Activated T-cell treated with anti-CD3 and anti-CD28 coated beads for 24 hours (primary cell): ENCODE results near the gene CEP350.

Source experiments
- DNase-seq: peaks from one replicate; pipeline ENCODE4 v3.0.0-alpha.2; 2020; ENCODE audit warnings: low read depth

The CEP350 gene

GRCh38 chr1:180062452-180062971 lies 107.9 kb downstream of the CEP350 start:
- no peak for DNase-seq

- no peak for DNase-seq
Observed at GRCh38 chr1:180065408-180065807, 110.8 kb downstream of the CEP350 start.

- no peak for DNase-seq
Observed at GRCh38 chr1:180066150-180066549, 111.5 kb downstream of the CEP350 start.

GRCh38 chr1:180070286-180070685 lies 115.7 kb downstream of the CEP350 start:
- DNase-seq: no peak

- no peak for DNase-seq
Observed at GRCh38 chr1:180071759-180072158, 117.1 kb downstream of the CEP350 start.

- no peak for DNase-seq
Observed at GRCh38 chr1:180080439-180080838, 125.8 kb downstream of the CEP350 start.

GRCh38 chr1:180081474-180081873 lies 126.9 kb downstream of the CEP350 start:
- no peak for DNase-seq

- no peak for DNase-seq
Observed at GRCh38 chr1:180083164-180083563, 128.6 kb downstream of the CEP350 start.

- no peak for DNase-seq
Observed at GRCh38 chr1:180084867-180085266, 130.3 kb downstream of the CEP350 start.

GRCh38 chr1:180085331-180085730 lies 130.7 kb downstream of the CEP350 start:
- no peak for DNase-seq

- DNase-seq: no peak
Observed at GRCh38 chr1:180092931-180093650, 138.5 kb downstream of the CEP350 start.

- DNase-seq: no peak
Observed at GRCh38 chr1:180094705-180095295, 140.2 kb downstream of the CEP350 start.

GRCh38 chr1:180096584-180097325 lies 142.1 kb downstream of the CEP350 start:
- no peak for DNase-seq

- no peak for DNase-seq
Observed at GRCh38 chr1:180097326-180097605, 142.7 kb downstream of the CEP350 start.

- DNase-seq: no peak
Observed at GRCh38 chr1:180101411-180101810, 146.8 kb downstream of the CEP350 start.

GRCh38 chr1:180103819-180104218 lies 149.2 kb downstream of the CEP350 start:
- DNase-seq: no peak

- no peak for DNase-seq
Observed at GRCh38 chr1:180112091-180112490, 157.5 kb downstream of the CEP350 start.

- no peak for DNase-seq
Observed at GRCh38 chr1:180112984-180113647, 158.5 kb downstream of the CEP350 start.

- no peak for DNase-seq
Observed at GRCh38 chr1:180114396-180114945, 159.9 kb downstream of the CEP350 start.

GRCh38 chr1:180116964-180117763 lies 162.6 kb downstream of the CEP350 start:
- no peak for DNase-seq

GRCh38 chr1:180117764-180118116 lies 163.1 kb downstream of the CEP350 start:
- no peak for DNase-seq

GRCh38 chr1:180119837-180120236 lies 165.2 kb downstream of the CEP350 start:
- no peak for DNase-seq
